Gastroesophageal sphincter (tissue), 4 donors: Measurements from ENCODE around the gene TIAM2. TPM values are rescaled to one million over a fixed set of nuclear protein-coding genes. Genes with fewer than 3 reads are reported as not detected.

ENCODE experiments used
- ATAC-seq: fragments of 150-250 bp; one replicate; pipeline ENCODE4 v1.9.1; 2016; ENCODE audit warnings: mild to moderate bottlenecking, moderate library complexity
- H3K27ac ChIP-seq, 4 donors: fragments of 200-600 bp; sonication (generic) in 3 of 4; 1 replicate in 3 of 4; 2 replicates in 1 of 4; pipeline ENCODE4 v1.5.1; 2016 to 2019
- H3K27me3 ChIP-seq: fragments of 200-600 bp; sonication (generic); one replicate; pipeline ENCODE4 v1.5.1; 2019
- H3K36me3 ChIP-seq, 2 donors: fragments of 200-600 bp; sonication (generic); one replicate each; pipeline ENCODE4 v1.5.1; 2019; ENCODE audit warnings: control low read depth in 1 of 2
- H3K4me1 ChIP-seq, 3 donors: fragments of 200-600 bp; sonication (generic); 1 replicate in 2 of 3; 2 replicates in 1 of 3; pipeline ENCODE4 v1.5.1; 2016 to 2019; ENCODE audit warnings: control low read depth in 2 of 3
- H3K4me3 ChIP-seq, 2 donors: fragments of 200-600 bp; sonication (generic); one replicate each; pipeline ENCODE4 v1.5.1; 2019; ENCODE audit warnings: mild to moderate bottlenecking in 1 of 2, moderate library complexity in 1 of 2
- H3K9me3 ChIP-seq, 3 donors: fragments of 200-600 bp; sonication (generic); one replicate each; pipeline ENCODE4 v1.5.1; 2017 to 2019; ENCODE audit warnings: control low read depth in 2 of 3
- EP300 ChIP-seq: sonication (generic); formaldehyde crosslinking; IDR thresholded peaks from one replicate; pipeline ENCODE4 v1.6.1; 2017; ENCODE audit warnings: antibody characterized with exemption, mild to moderate bottlenecking
- POLR2A ChIP-seq, 2 donors: fragments of 450-650 bp; IDR thresholded peaks; one replicate each; pipeline ENCODE4 v1.6.1; 2017; ENCODE audit warnings: antibody characterized with exemption in 2 of 2, mild to moderate bottlenecking in 2 of 2, moderate library complexity in 1 of 2
- POLR2AphosphoS5 ChIP-seq: sonication (generic); formaldehyde crosslinking; IDR thresholded peaks from one replicate; pipeline ENCODE4 v1.6.1; 2017; ENCODE audit warnings: antibody characterized with exemption
- WGBS, 2 donors: methylation state at CpG; one replicate each; pipeline ENCODE4 v1.1.5; 2018; ENCODE audit warnings: low coverage in 1 of 2; 5-methylcytosine and 5-hydroxymethylcytosine counted together
- total RNA-seq, 4 donors: library from RNA; depleted of rRNA; stranded (reverse); fragments of >200 nt; gene quantifications; one replicate each; pipeline ENCODE4 v1.1.0, GENCODE V29; 2016
- TF ChIP-seq, protein P1 (sequence below), 4 experiments: fragments of 200-600 bp in 2 of 4; fragments of 450-650 bp in 2 of 4; sonication (generic) in 1 of 4; IDR thresholded peaks; one replicate each; pipeline ENCODE4 v1.5.1; 2017 to 2019; ENCODE audit warnings: antibody characterized with exemption in 4 of 4, mild to moderate bottlenecking in 2 of 4, moderate library complexity in 2 of 4

Gene TIAM2
- total RNA-seq, 4 donors from 2014 or later, result 6.3 to 22.6 (median 14.2) TPM

- 86 to 93% methylated on average over 5 of the region's 5 CpGs for WGBS, 2 donors
- TF ChIP-seq, protein P1, sequence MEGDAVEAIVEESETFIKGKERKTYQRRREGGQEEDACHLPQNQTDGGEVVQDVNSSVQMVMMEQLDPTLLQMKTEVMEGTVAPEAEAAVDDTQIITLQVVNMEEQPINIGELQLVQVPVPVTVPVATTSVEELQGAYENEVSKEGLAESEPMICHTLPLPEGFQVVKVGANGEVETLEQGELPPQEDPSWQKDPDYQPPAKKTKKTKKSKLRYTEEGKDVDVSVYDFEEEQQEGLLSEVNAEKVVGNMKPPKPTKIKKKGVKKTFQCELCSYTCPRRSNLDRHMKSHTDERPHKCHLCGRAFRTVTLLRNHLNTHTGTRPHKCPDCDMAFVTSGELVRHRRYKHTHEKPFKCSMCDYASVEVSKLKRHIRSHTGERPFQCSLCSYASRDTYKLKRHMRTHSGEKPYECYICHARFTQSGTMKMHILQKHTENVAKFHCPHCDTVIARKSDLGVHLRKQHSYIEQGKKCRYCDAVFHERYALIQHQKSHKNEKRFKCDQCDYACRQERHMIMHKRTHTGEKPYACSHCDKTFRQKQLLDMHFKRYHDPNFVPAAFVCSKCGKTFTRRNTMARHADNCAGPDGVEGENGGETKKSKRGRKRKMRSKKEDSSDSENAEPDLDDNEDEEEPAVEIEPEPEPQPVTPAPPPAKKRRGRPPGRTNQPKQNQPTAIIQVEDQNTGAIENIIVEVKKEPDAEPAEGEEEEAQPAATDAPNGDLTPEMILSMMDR (IDR thresholded peaks at IDR 0.05), result no peak
- no peak for TF ChIP-seq POLR2A (IDR thresholded peaks at IDR 0.05)
- no peak for TF ChIP-seq EP300
Measured at GRCh38 chr6:155021680-155022079, 26.6 kb downstream of the TIAM2 start.

DNA sequence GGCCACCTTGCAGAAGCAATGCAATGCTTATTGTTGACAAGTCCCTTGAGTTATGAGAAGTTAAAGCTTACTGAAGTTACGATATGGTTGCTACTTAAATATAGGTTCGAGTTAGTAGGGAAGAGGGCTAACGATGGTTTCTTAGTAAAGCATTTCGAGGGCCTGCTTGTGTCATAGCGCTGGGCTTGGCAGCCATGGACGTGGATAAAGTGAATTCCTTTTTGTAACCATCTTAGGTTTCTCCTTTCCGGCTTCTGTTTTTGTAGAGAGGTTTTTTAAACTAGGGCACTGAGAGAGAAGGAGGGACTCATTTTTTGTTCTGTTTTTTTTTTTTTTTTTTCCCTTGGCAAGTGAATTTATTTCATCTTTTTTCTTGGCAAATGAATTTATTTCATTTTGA lies 27.6 kb downstream of the TIAM2 start:
- Histone ChIP-seq H3K9me3 (no peaks in the 10 kb centered on the region), H3K4me1 (peaks cover 0 to 2% (median 0%) of the 10 kb centered on the region in 3 donors), H3K27ac (no peak overlapping the region), H3K36me3 (peaks cover 0 to 4% of the 10 kb centered on the region in 2 donors), H3K27me3 (no peaks in the 10 kb centered on the region), H3K4me3 (no peak overlapping the region)
- TF ChIP-seq, protein P1 (IDR thresholded peaks at IDR 0.05), result no peak
- TF ChIP-seq POLR2A (IDR thresholded peaks at IDR 0.05), result no peak
- no peak for TF ChIP-seq POLR2AphosphoS5
- no peak for TF ChIP-seq EP300
- no peak for ATAC-seq
- 78 to 90% methylated on average over 6 to 7 of the region's 7 CpGs for WGBS, 2 donors

More at GRCh38 chr6:155021680-155022079, 26.6 kb downstream of the TIAM2 start:
- Histone ChIP-seq H3K9me3 (no peaks in the 10 kb centered on the region), H3K4me1 (peaks cover 0 to 2% (median 0%) of the 10 kb centered on the region in 3 donors), H3K4me3 (no peak overlapping the region), H3K27ac (no peak overlapping the region), H3K36me3 (peaks cover 0 to 4% of the 10 kb centered on the region in 2 donors), H3K27me3 (no peaks in the 10 kb centered on the region)
- ATAC-seq, result no peak

GRCh38 chr6:155023717-155024116 lies 28.6 kb downstream of the TIAM2 start:
- Histone ChIP-seq H3K36me3 (peaks cover 0 to 4% of the 10 kb centered on the region in 2 donors), H3K27me3 (no peaks in the 10 kb centered on the region), H3K4me3 (no peak overlapping the region), H3K9me3 (no peaks in the 10 kb centered on the region), H3K27ac (no peak overlapping the region), H3K4me1 (peaks cover 0 to 2% (median 0%) of the 10 kb centered on the region in 3 donors)
- 98 to 100% methylated on average over 6 to 7 of the region's 7 CpGs for WGBS, 2 donors
- TF ChIP-seq EP300 (no peak), POLR2AphosphoS5 (no peak)
- TF ChIP-seq, protein P1 (IDR thresholded peaks at IDR 0.05), result no peak
- ATAC-seq, result no peak

DNA sequence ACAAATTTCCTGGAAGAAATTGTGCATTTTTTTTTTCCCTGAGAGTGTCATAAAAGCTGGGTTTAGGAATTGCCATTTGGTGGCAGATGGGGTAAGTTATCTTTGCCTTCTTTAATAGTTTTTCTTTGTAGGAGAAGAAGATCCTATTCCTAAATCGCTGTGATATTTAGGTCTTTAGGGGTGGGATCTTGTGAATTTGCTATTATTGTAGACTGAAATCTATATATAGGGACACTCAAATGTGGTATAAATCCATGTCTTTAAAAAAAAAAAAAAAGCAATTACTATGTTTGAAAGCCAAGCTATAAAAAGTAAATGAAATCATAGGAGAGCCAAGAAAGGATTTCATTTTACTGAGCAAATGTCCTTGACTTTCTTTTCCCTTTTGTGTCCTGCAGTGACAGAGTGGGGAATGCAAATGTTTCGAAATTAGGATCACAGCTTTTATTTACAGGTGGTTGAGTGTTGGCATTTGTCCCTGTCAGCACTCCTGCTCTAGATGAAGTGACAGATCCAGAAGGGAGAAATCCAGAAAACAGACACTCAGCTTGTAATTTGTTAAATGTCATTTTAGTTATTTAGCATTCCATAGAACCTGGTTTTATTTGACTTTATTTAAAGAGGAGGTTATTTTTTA lies 29.4 kb downstream of the TIAM2 start:
- no peak overlapping the region for H3K27ac ChIP-seq
- TF ChIP-seq, protein P1 (IDR thresholded peaks at IDR 0.05), result no peak
- no peak for TF ChIP-seq POLR2AphosphoS5
- no peak for TF ChIP-seq EP300
- no peak for TF ChIP-seq POLR2A (IDR thresholded peaks at IDR 0.05)
- no peaks in the 10 kb centered on the region for H3K9me3 ChIP-seq
- peaks cover 0 to 4% of the 10 kb centered on the region in 2 donors for H3K36me3 ChIP-seq
- no peak overlapping the region for H3K4me3 ChIP-seq
- peaks cover 0 to 2% (median 0%) of the 10 kb centered on the region in 3 donors for H3K4me1 ChIP-seq
- WGBS, 2 donors, result 46 to 73% methylated on average over 2 of the region's 2 CpGs
- ATAC-seq, result no peak
- H3K27me3 ChIP-seq, result no peaks in the 10 kb centered on the region
